Ishikawa (cell line): Measurements from ENCODE around the gene AZIN2.

ENCODE experiments used
- CEBPB ChIP-seq: IDR thresholded peaks from 2 replicates; pipeline ENCODE4 v1.6.1; 2012
- CREB1 ChIP-seq: IDR thresholded peaks from 2 replicates; pipeline ENCODE4 v1.6.1; 2012; ENCODE audit warnings: low read depth
- EGR1 ChIP-seq: IDR thresholded peaks from 2 replicates; pipeline ENCODE4 v1.6.1; 2012
- EP300 ChIP-seq: IDR thresholded peaks from 2 replicates; pipeline ENCODE4 v1.6.1; 2012; ENCODE audit warnings: borderline replicate concordance
- FOXM1 ChIP-seq: IDR thresholded peaks from 2 replicates; pipeline ENCODE4 v1.6.1; 2012; ENCODE audit warnings: low read depth, borderline replicate concordance
- NFIC ChIP-seq: IDR thresholded peaks from 2 replicates; pipeline ENCODE4 v1.6.1; 2012
- RAD21 ChIP-seq: IDR thresholded peaks from 2 replicates; pipeline ENCODE4 v1.6.1; 2012; ENCODE audit warnings: low read depth
- TAF1 ChIP-seq: IDR thresholded peaks from 2 replicates; pipeline ENCODE4 v1.6.1; 2012; ENCODE audit warnings: low read depth, mild to moderate bottlenecking
- TCF12 ChIP-seq: IDR thresholded peaks from 2 replicates; pipeline ENCODE4 v1.6.1; 2012; ENCODE audit warnings: low read depth
- TEAD4 ChIP-seq: IDR thresholded peaks from 2 replicates; pipeline ENCODE4 v1.6.1; 2012
- YY1 ChIP-seq: IDR thresholded peaks from 2 replicates; pipeline ENCODE4 v1.6.1; 2012; ENCODE audit warnings: low read depth
- ZBTB7A ChIP-seq: IDR thresholded peaks from 2 replicates; pipeline ENCODE4 v1.6.1; 2012; ENCODE audit warnings: low read depth
- TF ChIP-seq, protein P1 (sequence below): IDR thresholded peaks from 2 replicates; pipeline ENCODE4 v1.6.1; 2012
- TF ChIP-seq, protein P2 (sequence below): IDR thresholded peaks from 2 replicates; pipeline ENCODE4 v1.6.1; 2012; ENCODE audit warnings: low read depth, mild to moderate bottlenecking
- TF ChIP-seq, protein P3 (sequence below): IDR thresholded peaks from 2 replicates; pipeline ENCODE4 v1.6.1; 2012

Gene AZIN2

DNA sequence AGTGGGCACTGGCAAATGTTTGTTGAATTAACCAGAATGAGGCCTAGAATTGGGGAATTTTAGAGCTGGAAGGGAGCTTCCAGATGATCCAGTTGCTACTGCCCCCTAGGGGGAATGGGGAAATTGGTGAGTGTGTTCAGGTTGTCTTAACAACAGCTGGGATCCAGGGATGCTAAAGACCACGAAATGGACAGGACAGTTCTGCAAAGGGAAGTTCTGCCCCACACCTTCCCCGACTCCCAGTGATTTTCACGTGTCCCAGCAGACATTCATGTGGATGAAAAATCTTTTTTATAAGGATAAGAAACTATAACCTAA, 67.0 kb downstream of the AZIN2 start:
- TF ChIP-seq ZBTB7A (no peak), FOXM1 (no peak), RAD21 (0 out of 2 replicates have a peak, but pooled peaks have one; percentile 12), EGR1 (no peak)

DNA sequence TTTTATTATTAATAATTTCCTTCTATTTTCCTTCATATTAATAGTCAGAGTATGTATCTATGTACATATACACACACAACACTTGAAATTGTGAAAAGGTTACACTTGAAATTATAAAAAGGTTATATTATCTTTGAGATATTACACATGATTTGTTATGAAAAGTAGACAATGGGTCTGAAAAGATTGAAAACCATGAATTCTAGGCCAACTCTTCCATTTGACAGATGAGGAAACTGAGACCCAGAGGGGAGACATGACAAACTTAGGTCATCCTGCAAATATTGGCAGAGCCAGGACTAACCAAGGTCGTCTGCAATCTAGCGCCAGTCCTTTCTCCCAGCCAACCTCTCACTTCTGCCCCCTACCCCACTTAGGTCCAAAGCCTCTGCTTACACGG, 67.7 kb downstream of the AZIN2 start:
- no peak for TF ChIP-seq TAF1
- no peak for TF ChIP-seq FOXM1
- no peak for TF ChIP-seq ZBTB7A
- no peak for TF ChIP-seq YY1
- TF ChIP-seq NFIC = no peak
- TF ChIP-seq EP300 = no peak

DNA sequence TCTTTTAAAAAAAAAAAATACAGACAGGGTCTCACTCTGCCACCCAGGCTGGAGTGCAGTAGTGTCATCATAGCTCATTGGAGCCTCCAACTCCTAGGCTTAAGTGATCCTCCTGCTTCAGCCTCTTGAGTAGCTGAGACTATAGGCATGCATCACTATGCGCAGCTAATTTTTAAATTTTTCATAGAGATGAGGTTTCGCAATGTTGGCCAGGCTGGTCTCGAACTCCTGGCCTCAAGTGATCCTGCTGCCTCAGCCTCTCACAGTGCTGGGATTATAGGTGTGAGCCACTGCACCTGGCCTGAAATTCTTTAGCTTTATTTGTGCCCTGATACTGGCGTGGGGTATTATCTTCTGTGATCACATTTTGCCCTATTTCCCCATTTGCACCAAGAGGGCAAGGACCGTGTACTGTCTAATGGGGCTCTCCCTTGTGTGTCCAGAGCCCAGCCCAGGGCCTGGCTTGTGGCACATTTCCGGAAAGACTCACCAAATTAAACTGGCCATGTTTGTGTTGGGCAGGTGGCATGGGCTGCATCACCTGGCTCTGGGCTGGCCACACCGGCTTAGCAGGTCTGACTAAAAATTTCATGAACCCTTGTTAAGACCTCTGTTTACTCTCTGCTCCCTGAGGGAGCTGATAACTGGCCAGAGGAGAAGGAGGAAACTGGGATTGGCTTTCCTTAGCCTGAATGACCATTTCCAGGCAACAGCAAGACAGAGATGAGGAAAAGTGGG, 68.7 kb downstream of the AZIN2 start:
- TF ChIP-seq, protein P1, sequence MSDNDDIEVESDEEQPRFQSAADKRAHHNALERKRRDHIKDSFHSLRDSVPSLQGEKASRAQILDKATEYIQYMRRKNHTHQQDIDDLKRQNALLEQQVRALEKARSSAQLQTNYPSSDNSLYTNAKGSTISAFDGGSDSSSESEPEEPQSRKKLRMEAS = no peak
- no peak for TF ChIP-seq FOXM1

DNA sequence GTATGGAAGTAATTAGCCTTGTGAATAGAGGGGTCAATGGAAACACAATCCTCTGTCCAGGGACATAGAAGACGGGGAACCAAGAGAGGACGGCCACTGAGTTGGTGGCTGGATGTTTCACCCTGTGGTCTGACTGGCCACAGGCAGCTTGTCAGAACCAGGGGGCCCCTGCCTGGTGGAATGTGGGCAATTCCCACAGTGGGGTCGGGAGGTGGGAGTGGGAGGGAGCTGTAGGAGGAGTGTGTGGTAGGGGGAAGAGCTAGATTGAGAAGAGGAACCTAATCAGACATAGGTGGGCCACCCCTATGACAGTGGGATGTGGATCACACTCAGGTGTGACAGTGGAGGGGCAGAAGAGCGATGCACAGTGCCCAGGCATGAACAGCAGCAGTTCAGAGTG, 69.6 kb downstream of the AZIN2 start:
- no peak for TF ChIP-seq TAF1
- no peak for TF ChIP-seq FOXM1
- no peak for TF ChIP-seq TCF12
- TF ChIP-seq, protein P2, sequence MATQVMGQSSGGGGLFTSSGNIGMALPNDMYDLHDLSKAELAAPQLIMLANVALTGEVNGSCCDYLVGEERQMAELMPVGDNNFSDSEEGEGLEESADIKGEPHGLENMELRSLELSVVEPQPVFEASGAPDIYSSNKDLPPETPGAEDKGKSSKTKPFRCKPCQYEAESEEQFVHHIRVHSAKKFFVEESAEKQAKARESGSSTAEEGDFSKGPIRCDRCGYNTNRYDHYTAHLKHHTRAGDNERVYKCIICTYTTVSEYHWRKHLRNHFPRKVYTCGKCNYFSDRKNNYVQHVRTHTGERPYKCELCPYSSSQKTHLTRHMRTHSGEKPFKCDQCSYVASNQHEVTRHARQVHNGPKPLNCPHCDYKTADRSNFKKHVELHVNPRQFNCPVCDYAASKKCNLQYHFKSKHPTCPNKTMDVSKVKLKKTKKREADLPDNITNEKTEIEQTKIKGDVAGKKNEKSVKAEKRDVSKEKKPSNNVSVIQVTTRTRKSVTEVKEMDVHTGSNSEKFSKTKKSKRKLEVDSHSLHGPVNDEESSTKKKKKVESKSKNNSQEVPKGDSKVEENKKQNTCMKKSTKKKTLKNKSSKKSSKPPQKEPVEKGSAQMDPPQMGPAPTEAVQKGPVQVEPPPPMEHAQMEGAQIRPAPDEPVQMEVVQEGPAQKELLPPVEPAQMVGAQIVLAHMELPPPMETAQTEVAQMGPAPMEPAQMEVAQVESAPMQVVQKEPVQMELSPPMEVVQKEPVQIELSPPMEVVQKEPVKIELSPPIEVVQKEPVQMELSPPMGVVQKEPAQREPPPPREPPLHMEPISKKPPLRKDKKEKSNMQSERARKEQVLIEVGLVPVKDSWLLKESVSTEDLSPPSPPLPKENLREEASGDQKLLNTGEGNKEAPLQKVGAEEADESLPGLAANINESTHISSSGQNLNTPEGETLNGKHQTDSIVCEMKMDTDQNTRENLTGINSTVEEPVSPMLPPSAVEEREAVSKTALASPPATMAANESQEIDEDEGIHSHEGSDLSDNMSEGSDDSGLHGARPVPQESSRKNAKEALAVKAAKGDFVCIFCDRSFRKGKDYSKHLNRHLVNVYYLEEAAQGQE = no peak
- TF ChIP-seq, protein P1 = no peak
- TF ChIP-seq NFIC = no peak
- TF ChIP-seq CREB1 = no peak

DNA sequence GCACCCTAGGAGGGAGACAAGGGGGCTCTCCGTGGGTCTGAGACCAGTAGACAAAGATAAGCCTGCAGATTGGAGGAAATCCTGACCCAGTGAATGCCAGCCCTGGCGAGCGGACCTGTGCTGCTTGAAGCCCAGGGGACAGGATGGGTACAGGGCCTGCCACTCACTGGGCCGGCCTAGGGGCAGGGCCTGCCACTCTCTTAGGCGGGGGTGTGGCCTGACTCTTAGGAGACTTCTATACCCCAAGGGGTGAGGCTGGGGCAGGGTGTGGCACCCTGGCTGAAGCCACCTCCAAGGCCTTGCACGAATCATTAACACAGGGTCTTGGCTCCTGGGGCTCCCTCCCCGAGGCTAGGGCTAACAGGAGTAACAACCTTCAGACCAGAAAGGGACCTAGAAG, 70.2 kb downstream of the AZIN2 start:
- no peak for TF ChIP-seq EGR1
- no peak for TF ChIP-seq TAF1
- TF ChIP-seq NFIC = no peak
- no peak for TF ChIP-seq ZBTB7A
- TF ChIP-seq, protein P3, sequence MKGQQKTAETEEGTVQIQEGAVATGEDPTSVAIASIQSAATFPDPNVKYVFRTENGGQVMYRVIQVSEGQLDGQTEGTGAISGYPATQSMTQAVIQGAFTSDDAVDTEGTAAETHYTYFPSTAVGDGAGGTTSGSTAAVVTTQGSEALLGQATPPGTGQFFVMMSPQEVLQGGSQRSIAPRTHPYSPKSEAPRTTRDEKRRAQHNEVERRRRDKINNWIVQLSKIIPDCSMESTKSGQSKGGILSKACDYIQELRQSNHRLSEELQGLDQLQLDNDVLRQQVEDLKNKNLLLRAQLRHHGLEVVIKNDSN = no peak
- no peak for TF ChIP-seq FOXM1
- TF ChIP-seq, protein P1 = no peak
- TF ChIP-seq, protein P2 = no peak

DNA sequence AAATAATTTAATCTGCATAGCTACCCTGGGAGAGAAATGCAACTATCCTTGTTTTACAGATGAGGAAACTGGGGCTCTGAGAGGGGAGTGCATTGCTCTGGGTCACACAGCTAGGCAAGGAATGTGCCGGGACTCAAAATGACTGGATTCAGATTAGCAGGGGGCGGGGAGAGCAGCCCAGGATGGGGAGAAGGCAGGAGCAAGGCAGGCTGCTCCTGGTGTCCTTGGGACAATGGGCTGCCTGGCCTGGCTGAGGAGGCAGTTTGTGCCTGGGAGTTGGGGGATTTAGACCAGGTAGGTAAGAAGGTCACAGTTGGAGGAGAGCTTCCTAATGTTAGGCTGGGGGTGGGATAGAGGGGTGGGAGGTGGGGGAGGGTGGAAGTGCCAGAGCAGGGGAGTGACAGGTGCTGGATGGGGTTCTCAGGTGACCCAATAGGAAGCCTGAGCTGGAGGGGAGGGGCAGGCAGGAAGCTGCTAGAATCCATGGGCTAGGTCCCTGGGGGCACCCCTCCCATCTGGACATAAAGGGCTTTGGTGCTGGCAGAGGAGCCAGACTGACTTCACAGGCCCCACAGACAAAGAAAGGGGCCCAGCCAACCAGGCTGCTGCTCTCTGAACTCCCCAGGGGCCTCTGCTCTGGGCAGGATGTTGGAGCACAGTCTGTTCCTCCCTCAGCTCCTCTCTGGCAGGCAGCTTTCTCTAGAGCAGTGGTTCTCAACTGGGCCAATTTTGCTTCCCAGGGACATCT, 71.9 kb downstream of the AZIN2 start:
- no peak for TF ChIP-seq YY1
- TF ChIP-seq TEAD4 = no peak
- TF ChIP-seq CREB1 = no peak
- no peak for TF ChIP-seq RAD21
- TF ChIP-seq, protein P3 = no peak
- TF ChIP-seq, protein P1 = no peak
- TF ChIP-seq TCF12 = no peak
- TF ChIP-seq, protein P2 = no peak
- no peak for TF ChIP-seq FOXM1
- no peak for TF ChIP-seq EP300
- no peak for TF ChIP-seq TAF1
- no peak for TF ChIP-seq NFIC
- no peak for TF ChIP-seq CEBPB
- no peak for TF ChIP-seq EGR1
- TF ChIP-seq ZBTB7A = no peak
